A549 (cell line): ENCODE results near the gene GFRAL. TPM values are rescaled to one million over a fixed set of nuclear protein-coding genes. Genes with fewer than 3 reads are reported as not detected.

Experiments
- ATAC-seq, 2 experiments: fragments of 200-7000 bp in 1 of 2; fragments of >200 bp in 1 of 2; cut with Nextera tagmentation in 1 of 2; cut with Tn5 transposase in 1 of 2; 3 replicates each; pipeline versions ENCODE4 v1.8.0 to v1.9.1; 2018 to 2020; ENCODE audit warnings: mild to moderate bottlenecking in 1 of 2, moderate library complexity in 1 of 2
- CTCF ChIA-PET: fragments of 300-600 bp; sonication (Branson Sonifier 250); formaldehyde crosslinking; extraction: SDS; loops from one replicate; lab custom pipeline; 2021; ENCODE audit warnings: antibody characterized with exemption, inconsistent platforms; lab: Yijun Ruan, JAX
- POLR2A ChIA-PET: fragments of 350-600 bp; formaldehyde crosslinking; extraction: SDS; loops from one replicate; lab custom pipeline; 2021; ENCODE audit warnings: antibody characterized with exemption, inconsistent platforms; lab: Yijun Ruan, JAX
- DNase-seq, 2 experiments: peaks; one replicate each; pipeline versions ENCODE4 v3.0.0 to v3.0.0-alpha.2; 2011 to 2016; ENCODE audit warnings: low read depth in 1 of 2, low spot score in 1 of 2
- FAIRE-seq: peaks from 2 replicates; lab custom pipeline; 2011; peaks lifted over from hg19 to GRCh38; lab: Jason Lieb, UNC
- H3K27ac ChIP-seq, 2 experiments: fragments of >200 bp; sonication (Bioruptor Twin); formaldehyde crosslinking; 3 replicates each; pipeline ENCODE4 v1.5.1; 2016 to 2017
- H3K4me1 ChIP-seq: fragments of >200 bp; sonication (Bioruptor Twin); formaldehyde crosslinking; 3 replicates; pipeline ENCODE4 v1.6.1; 2016
- H3K4me2 ChIP-seq: fragments of >200 bp; sonication (Bioruptor Twin); formaldehyde crosslinking; 3 replicates; pipeline ENCODE4 v1.6.1; 2016
- H3K4me3 ChIP-seq: fragments of >200 bp; sonication (Bioruptor Twin); formaldehyde crosslinking; 3 replicates; pipeline ENCODE4 v1.5.1; 2016
- H3K9me3 ChIP-seq: fragments of >200 bp; sonication (Bioruptor Twin); formaldehyde crosslinking; 3 replicates; pipeline ENCODE4 v1.6.1; 2016
- ATOH8 ChIP-seq: fragments of 250-450 bp; sonication (Bioruptor Pico); IDR thresholded peaks from 2 replicates; pipeline ENCODE4 v1.5.0; 2020; ENCODE audit warnings: low read depth, mild to moderate bottlenecking, moderate library complexity
- CHD4 ChIP-seq: fragments of 200-600 bp; sonication (generic); IDR thresholded peaks from 2 replicates; pipeline ENCODE4 v1.6.1; 2016; ENCODE audit warnings: antibody characterized with exemption, mild to moderate bottlenecking, borderline replicate concordance
- FOSL2 ChIP-seq, 2 experiments: fragments of 450-650 bp in 1 of 2; fragments of >200 bp in 1 of 2; sonication (Bioruptor Twin) in 1 of 2; formaldehyde crosslinking; IDR thresholded peaks; 2 replicates each; pipeline versions ENCODE4 v1.5.0 to v1.6.1; 2016 to 2020; ENCODE audit warnings: mild to moderate bottlenecking in 1 of 2, moderate library complexity in 1 of 2
- GATA3 ChIP-seq: IDR thresholded peaks from 2 replicates; pipeline ENCODE4 v1.6.1; 2012; ENCODE audit warnings: borderline replicate concordance
- HDAC2 ChIP-seq: fragments of 200-600 bp; sonication (generic); IDR thresholded peaks from 2 replicates; pipeline ENCODE4 v1.6.1; 2016
- JUNB ChIP-seq: fragments of >200 bp; sonication (Bioruptor Twin); formaldehyde crosslinking; IDR thresholded peaks from 2 replicates; pipeline ENCODE4 v1.6.1; 2016
- KDM1A ChIP-seq: fragments of 200-600 bp; sonication (generic); IDR thresholded peaks from 2 replicates; pipeline ENCODE4 v1.6.1; 2016; ENCODE audit warnings: low read depth, mild to moderate bottlenecking
- KDM5A ChIP-seq: fragments of 200-600 bp; sonication (generic); IDR thresholded peaks from 2 replicates; pipeline ENCODE4 v1.6.1; 2016; ENCODE audit warnings: antibody characterized with exemption, mild to moderate bottlenecking
- NFE2L2 ChIP-seq: fragments of 150-350 bp; conservative IDR thresholded peaks from 2 replicates; pipeline ENCODE4 v1.6.1; 2014; ENCODE audit warnings: low read length
- NR3C1 ChIP-seq: fragments of >200 bp; sonication (Bioruptor Twin); formaldehyde crosslinking; IDR thresholded peaks from 3 replicates; pipeline ENCODE4 v1.6.1; 2017
- PHF8 ChIP-seq: fragments of 200-600 bp; sonication (generic); IDR thresholded peaks from 2 replicates; pipeline ENCODE4 v1.6.1; 2016; ENCODE audit warnings: low read depth, mild to moderate bottlenecking, antibody characterized with exemption, moderate library complexity, borderline replicate concordance
- RCOR1 ChIP-seq: fragments of 150-350 bp; IDR thresholded peaks from 2 replicates; pipeline ENCODE4 v1.6.1; 2014; ENCODE audit warnings: antibody characterized with exemption, low read length, low read depth
- SREBF2 ChIP-seq: fragments of 450-650 bp; IDR thresholded peaks from 2 replicates; pipeline ENCODE4 v1.6.1; 2014; ENCODE audit warnings: mild to moderate bottlenecking, moderate library complexity
- TFCP2L1 ChIP-seq: fragments of 250-450 bp; sonication (Bioruptor Pico); IDR thresholded peaks from 2 replicates; pipeline ENCODE4 v1.5.0; 2021; ENCODE audit warnings: mild to moderate bottlenecking
- USF2 ChIP-seq: fragments of 450-650 bp; IDR thresholded peaks from 2 replicates; pipeline ENCODE4 v1.6.1; 2014; ENCODE audit warnings: antibody characterized with exemption
- ZFP36 ChIP-seq: fragments of 450-650 bp; IDR thresholded peaks from 2 replicates; pipeline ENCODE4 v1.6.1; 2014; ENCODE audit warnings: borderline replicate concordance; ENCODE audit not compliant: partially characterized antibody
- ZNF302 ChIP-seq: fragments of 250-450 bp; sonication (Bioruptor Pico); IDR thresholded peaks from 2 replicates; pipeline ENCODE4 v1.9.0; 2021; ENCODE audit warnings: inconsistent platforms, mild to moderate bottlenecking, moderate library complexity
- WGBS: methylation state at CpG from one replicate; pipeline ENCODE4 v1.1.6; 2017; ENCODE audit errors: missing lambda C conversion rate; 5-methylcytosine and 5-hydroxymethylcytosine counted together
- polyA plus RNA-seq, 4 experiments: library from polyadenylated mRNA; depleted of rRNA in 3 of 4; stranded (reverse); fragments of >200 nt; fragmentation: RNase III in 1 of 4; extraction: RNeasy Plus Mini Kit Qiagen cat#74134 plus additional on column Dnase treatment in 1 of 4; gene quantifications; 2 replicates in 3 of 4; 3 replicates in 1 of 4; pipeline ENCODE4 v1.2.3, GENCODE V29; 2011 to 2017
- TF ChIP-seq, protein P1 (sequence below): fragments of >200 bp; sonication (Bioruptor Twin); formaldehyde crosslinking; IDR thresholded peaks from 3 replicates; pipeline ENCODE4 v1.6.1; 2016
- TF ChIP-seq, protein P2 (sequence below): fragments of >200 bp; sonication (Bioruptor Twin); formaldehyde crosslinking; IDR thresholded peaks from 3 replicates; pipeline ENCODE4 v1.5.1; 2016
- TF ChIP-seq, protein P3 (sequence below): IDR thresholded peaks from 2 replicates; pipeline ENCODE4 v1.6.1; 2012
- TF ChIP-seq, protein P4 (sequence below): fragments of 200-600 bp; sonication (generic); IDR thresholded peaks from 2 replicates; pipeline ENCODE4 v1.6.1; 2016; ENCODE audit warnings: antibody characterized with exemption, mild to moderate bottlenecking, moderate library complexity

The GFRAL gene
- polyA plus RNA-seq, 2 of the 4 experiments (the other 2 are of a cell fraction): not detected

DNA sequence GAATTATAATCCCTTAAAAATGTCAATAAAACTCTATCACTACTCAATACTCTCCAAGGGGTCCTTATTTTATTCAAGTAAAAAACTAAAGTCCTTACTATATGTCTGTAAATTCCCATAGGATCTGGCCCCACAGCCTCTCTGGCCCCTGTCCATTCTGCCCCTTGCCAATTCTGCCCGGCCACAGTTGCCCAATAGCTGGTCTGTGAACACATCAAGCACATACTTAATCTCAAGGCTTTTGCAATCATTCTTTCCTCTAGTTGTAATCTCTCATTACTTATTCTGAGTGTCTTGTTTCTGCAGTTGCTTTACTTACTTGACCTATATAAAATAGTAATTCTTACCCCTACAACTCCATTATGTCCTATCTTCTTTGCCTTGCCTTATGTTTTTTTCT, 22.5 kb upstream of the GFRAL start (continued):
- TF ChIP-seq ATOH8 (CRISPR knock-in tag) (no peak), NFE2L2 (no peak), PHF8 (no peak), KDM5A (no peak), TFCP2L1 (no peak), KDM1A (no peak), USF2 (no peak)
- TF ChIP-seq, protein P1, sequence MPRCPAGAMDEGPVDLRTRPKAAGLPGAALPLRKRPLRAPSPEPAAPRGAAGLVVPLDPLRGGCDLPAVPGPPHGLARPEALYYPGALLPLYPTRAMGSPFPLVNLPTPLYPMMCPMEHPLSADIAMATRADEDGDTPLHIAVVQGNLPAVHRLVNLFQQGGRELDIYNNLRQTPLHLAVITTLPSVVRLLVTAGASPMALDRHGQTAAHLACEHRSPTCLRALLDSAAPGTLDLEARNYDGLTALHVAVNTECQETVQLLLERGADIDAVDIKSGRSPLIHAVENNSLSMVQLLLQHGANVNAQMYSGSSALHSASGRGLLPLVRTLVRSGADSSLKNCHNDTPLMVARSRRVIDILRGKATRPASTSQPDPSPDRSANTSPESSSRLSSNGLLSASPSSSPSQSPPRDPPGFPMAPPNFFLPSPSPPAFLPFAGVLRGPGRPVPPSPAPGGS: no peak

DNA sequence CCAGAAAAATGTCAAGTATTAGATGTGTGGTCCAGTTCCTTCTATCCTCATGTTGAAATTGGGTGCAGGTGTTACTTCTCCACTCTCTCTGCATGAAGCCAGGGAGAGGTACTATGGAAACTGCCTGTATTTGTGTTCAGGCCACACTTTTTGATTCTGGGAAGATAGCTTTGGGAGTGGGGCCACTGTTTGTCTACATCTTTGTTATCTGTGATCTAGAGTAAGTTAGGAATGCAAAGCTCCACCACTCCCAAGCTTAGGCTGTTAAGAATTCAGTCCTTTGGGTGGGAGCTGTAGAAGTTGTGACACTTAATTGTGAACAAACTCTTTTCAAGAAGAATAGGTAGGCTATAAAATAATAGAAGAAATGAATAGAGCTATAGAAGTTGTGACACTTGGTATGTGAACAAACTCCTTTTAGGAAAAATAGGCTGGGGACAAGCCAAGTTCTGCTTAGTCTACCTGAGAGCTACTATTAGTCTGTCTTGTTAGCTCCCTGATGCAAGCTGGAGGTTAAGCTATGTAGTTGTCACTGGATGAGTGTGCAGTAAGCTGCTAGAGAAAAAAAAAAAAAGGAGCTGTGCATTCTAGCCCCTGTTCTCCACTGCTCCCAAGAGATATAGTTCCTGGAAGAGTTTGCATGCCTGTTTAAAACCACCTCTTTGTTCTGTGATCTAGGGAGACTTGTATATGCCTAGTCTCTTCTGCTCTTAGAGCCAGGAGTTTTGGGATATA, 7.1 kb upstream of the GFRAL start:
- Histone ChIP-seq H3K4me3 (no peak overlapping the region), H3K27ac (no peak overlapping the region), H3K9me3 (no peaks in the 10 kb centered on the region), H3K4me2 (no peak overlapping the region), H3K4me1 (no peaks in the 10 kb centered on the region)
- ChIA-PET POLR2A (no interaction called here), CTCF (no interaction called here)
- FAIRE-seq (no peak), DNase-seq (no peak), ATAC-seq (no peak)
- TF ChIP-seq, protein P2, sequence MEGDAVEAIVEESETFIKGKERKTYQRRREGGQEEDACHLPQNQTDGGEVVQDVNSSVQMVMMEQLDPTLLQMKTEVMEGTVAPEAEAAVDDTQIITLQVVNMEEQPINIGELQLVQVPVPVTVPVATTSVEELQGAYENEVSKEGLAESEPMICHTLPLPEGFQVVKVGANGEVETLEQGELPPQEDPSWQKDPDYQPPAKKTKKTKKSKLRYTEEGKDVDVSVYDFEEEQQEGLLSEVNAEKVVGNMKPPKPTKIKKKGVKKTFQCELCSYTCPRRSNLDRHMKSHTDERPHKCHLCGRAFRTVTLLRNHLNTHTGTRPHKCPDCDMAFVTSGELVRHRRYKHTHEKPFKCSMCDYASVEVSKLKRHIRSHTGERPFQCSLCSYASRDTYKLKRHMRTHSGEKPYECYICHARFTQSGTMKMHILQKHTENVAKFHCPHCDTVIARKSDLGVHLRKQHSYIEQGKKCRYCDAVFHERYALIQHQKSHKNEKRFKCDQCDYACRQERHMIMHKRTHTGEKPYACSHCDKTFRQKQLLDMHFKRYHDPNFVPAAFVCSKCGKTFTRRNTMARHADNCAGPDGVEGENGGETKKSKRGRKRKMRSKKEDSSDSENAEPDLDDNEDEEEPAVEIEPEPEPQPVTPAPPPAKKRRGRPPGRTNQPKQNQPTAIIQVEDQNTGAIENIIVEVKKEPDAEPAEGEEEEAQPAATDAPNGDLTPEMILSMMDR: no peak
- no peak for TF ChIP-seq JUNB
- TF ChIP-seq HDAC2: no peak
- no peak for TF ChIP-seq RCOR1
- TF ChIP-seq ZFP36: no peak
- TF ChIP-seq KDM1A: no peak
- no peak for TF ChIP-seq CHD4

DNA sequence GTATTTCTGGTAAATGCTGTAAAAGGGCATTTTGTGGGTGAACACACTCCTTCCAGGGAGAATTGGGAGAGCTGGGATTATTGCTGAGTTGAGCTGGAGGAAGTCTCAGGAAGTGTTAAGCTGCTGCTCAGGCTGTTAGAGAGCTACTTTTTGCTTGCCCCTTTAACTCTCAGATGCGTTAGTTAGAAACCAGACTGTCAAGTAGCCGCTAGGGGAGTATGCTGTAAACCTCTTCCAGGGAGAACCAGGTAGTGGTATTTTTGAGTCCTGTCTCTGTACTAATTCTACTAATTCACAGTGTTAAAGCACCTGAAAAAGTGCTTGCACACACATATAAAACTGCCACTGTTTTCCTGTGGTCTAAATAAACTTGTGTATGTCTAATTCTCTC, 6.6 kb upstream of the GFRAL start:
- Histone ChIP-seq H3K9me3 (no peaks in the 10 kb centered on the region), H3K27ac (no peak overlapping the region), H3K4me1 (no peaks in the 10 kb centered on the region), H3K4me2 (no peak overlapping the region), H3K4me3 (no peak overlapping the region)
- WGBS: 9% methylated on average over 2 of the region's 2 CpGs
- no peak for ATAC-seq
- DNase-seq: no peak
- CTCF ChIA-PET: no interaction called here
- no peak for FAIRE-seq
- POLR2A ChIA-PET: no interaction called here
- TF ChIP-seq KDM5A (no peak), ZNF302 (CRISPR knock-in tag) (no peak), ATOH8 (CRISPR knock-in tag) (no peak), GATA3 (no peak), FOSL2 (IDR thresholded peaks at IDR 0.05) (no peak), FOSL2 (CRISPR knock-in tag; IDR thresholded peaks at IDR 0.05) (no peak), NR3C1 (no peak), JUNB (no peak), TFCP2L1 (no peak), SREBF2 (no peak)
- TF ChIP-seq, protein P3, sequence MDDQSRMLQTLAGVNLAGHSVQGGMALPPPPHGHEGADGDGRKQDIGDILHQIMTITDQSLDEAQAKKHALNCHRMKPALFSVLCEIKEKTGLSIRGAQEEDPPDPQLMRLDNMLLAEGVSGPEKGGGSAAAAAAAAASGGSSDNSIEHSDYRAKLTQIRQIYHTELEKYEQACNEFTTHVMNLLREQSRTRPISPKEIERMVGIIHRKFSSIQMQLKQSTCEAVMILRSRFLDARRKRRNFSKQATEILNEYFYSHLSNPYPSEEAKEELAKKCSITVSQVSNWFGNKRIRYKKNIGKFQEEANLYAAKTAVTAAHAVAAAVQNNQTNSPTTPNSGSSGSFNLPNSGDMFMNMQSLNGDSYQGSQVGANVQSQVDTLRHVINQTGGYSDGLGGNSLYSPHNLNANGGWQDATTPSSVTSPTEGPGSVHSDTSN: no peak
- TF ChIP-seq, protein P4, sequence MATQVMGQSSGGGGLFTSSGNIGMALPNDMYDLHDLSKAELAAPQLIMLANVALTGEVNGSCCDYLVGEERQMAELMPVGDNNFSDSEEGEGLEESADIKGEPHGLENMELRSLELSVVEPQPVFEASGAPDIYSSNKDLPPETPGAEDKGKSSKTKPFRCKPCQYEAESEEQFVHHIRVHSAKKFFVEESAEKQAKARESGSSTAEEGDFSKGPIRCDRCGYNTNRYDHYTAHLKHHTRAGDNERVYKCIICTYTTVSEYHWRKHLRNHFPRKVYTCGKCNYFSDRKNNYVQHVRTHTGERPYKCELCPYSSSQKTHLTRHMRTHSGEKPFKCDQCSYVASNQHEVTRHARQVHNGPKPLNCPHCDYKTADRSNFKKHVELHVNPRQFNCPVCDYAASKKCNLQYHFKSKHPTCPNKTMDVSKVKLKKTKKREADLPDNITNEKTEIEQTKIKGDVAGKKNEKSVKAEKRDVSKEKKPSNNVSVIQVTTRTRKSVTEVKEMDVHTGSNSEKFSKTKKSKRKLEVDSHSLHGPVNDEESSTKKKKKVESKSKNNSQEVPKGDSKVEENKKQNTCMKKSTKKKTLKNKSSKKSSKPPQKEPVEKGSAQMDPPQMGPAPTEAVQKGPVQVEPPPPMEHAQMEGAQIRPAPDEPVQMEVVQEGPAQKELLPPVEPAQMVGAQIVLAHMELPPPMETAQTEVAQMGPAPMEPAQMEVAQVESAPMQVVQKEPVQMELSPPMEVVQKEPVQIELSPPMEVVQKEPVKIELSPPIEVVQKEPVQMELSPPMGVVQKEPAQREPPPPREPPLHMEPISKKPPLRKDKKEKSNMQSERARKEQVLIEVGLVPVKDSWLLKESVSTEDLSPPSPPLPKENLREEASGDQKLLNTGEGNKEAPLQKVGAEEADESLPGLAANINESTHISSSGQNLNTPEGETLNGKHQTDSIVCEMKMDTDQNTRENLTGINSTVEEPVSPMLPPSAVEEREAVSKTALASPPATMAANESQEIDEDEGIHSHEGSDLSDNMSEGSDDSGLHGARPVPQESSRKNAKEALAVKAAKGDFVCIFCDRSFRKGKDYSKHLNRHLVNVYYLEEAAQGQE: no peak
- TF ChIP-seq, protein P2: no peak
